HEK293T (cell line): Measurements from ENCODE around the gene SMC1A.

Experiments
- CTCF ChIA-PET: fragments of 350-600 bp; formaldehyde crosslinking; extraction: SDS; loops from one replicate; lab custom pipeline; 2021; ENCODE audit warnings: antibody characterized with exemption, inconsistent platforms; lab: Yijun Ruan, JAX
- POLR2A ChIA-PET: fragments of 350-600 bp; formaldehyde crosslinking; extraction: SDS; loops from one replicate; lab custom pipeline; 2020; ENCODE audit warnings: antibody characterized with exemption, inconsistent platforms; lab: Yijun Ruan, JAX
- DNase-seq: peaks from one replicate; pipeline ENCODE4 v3.0.0; 2012; ENCODE audit warnings: mixed read lengths; ENCODE audit errors: extremely low spot score
- ARNT ChIP-seq: fragments of 450-650 bp; IDR thresholded peaks from 2 replicates; pipeline ENCODE4 v1.6.1; 2017; ENCODE audit warnings: mild to moderate bottlenecking
- BHLHE40 ChIP-seq: fragments of 450-650 bp; IDR thresholded peaks from 2 replicates; pipeline ENCODE4 v1.6.1; 2016; ENCODE audit warnings: mild to moderate bottlenecking, moderate library complexity, borderline replicate concordance
- CTBP1 ChIP-seq: fragments of 450-650 bp; IDR thresholded peaks from 2 replicates; pipeline ENCODE4 v1.6.1; 2016; ENCODE audit warnings: borderline replicate concordance
- ELF4 ChIP-seq: fragments of 450-650 bp; IDR thresholded peaks from 2 replicates; pipeline ENCODE4 v1.6.1; 2017; ENCODE audit warnings: antibody characterized with exemption
- FOXK2 ChIP-seq: fragments of 450-650 bp; IDR thresholded peaks from 2 replicates; pipeline ENCODE4 v1.6.1; 2016; ENCODE audit warnings: mild to moderate bottlenecking
- FOXM1 ChIP-seq: fragments of 450-650 bp; IDR thresholded peaks from 2 replicates; pipeline ENCODE4 v1.6.1; 2017; ENCODE audit warnings: mild to moderate bottlenecking, borderline replicate concordance
- L3MBTL2 ChIP-seq: fragments of 450-650 bp; conservative IDR thresholded peaks from 2 replicates; pipeline ENCODE4 v1.6.1; 2016; ENCODE audit warnings: mild to moderate bottlenecking
- NFRKB ChIP-seq: fragments of 450-650 bp; IDR thresholded peaks from 2 replicates; pipeline ENCODE4 v1.6.1; 2016; ENCODE audit warnings: mild to moderate bottlenecking, moderate library complexity
- SP1 ChIP-seq: fragments of 450-650 bp; IDR thresholded peaks from 2 replicates; pipeline ENCODE4 v1.6.1; 2017
- SUZ12 ChIP-seq: fragments of 450-650 bp; IDR thresholded peaks from 2 replicates; pipeline ENCODE4 v1.6.1; 2016; ENCODE audit warnings: mild to moderate bottlenecking
- TARDBP ChIP-seq: fragments of 450-650 bp; IDR thresholded peaks from 2 replicates; pipeline ENCODE4 v1.6.1; 2016
- ZNF384 ChIP-seq: fragments of 450-650 bp; IDR thresholded peaks from 2 replicates; pipeline ENCODE4 v1.6.1; 2016
- TF ChIP-seq, protein P1 (sequence below): fragments of 450-650 bp; IDR thresholded peaks from 2 replicates; pipeline ENCODE4 v1.6.1; 2016

Gene SMC1A

DNA sequence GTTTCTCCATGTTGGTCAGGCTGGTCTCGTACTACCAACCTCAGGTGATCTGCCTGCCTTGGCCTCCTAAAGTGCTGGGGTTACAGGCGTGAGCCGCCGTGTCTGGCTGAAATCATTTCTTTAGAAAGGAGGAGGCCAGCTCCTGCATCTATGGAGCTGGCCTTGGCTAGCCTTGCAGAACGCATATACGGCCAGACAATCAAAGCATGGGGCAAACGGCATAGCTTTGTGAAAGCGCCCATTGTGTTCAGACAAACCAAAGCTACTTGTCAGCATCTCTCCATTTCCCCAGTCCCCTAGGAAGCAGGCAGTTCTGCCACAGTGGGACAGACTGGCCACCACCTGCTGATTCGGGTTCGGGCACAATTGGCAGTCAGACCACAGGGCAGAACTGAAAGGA lies 92.1 kb downstream of the SMC1A start:
- POLR2A ChIA-PET: interaction anchor here (1.8 kb wide), 1 partner anchor 92 kb away, joined by 8 read pairs; the partner anchor contains the start of genes RIBC1 and SMC1A

GRCh38 chrX:53324803-53325202 lies 97.7 kb downstream of the SMC1A start:
- CTCF ChIA-PET: no interaction called here

More for the DNA sequence above, 92.1 kb downstream of the SMC1A start:
- no peak for TF ChIP-seq BHLHE40
- no peak for TF ChIP-seq CTBP1
- TF ChIP-seq NFRKB: no peak
- TF ChIP-seq SUZ12: no peak
- TF ChIP-seq, protein P1, sequence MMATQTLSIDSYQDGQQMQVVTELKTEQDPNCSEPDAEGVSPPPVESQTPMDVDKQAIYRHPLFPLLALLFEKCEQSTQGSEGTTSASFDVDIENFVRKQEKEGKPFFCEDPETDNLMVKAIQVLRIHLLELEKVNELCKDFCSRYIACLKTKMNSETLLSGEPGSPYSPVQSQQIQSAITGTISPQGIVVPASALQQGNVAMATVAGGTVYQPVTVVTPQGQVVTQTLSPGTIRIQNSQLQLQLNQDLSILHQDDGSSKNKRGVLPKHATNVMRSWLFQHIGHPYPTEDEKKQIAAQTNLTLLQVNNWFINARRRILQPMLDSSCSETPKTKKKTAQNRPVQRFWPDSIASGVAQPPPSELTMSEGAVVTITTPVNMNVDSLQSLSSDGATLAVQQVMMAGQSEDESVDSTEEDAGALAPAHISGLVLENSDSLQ: no peak
- CTCF ChIA-PET: interaction anchor here (0.7 to 1.9 kb wide), 2 partner anchors 11 to 13 kb away, joined by 3 to 16 read pairs; no protein-coding TSS in a partner anchor
- no peak for DNase-seq

More at GRCh38 chrX:53324803-53325202, 97.7 kb downstream of the SMC1A start:
- POLR2A ChIA-PET: no interaction called here
- DNase-seq: no peak
- TF ChIP-seq TARDBP (no peak), SP1 (no peak), CTBP1 (no peak), ZNF384 (no peak), BHLHE40 (no peak), NFRKB (no peak), FOXM1 (no peak), ARNT (no peak), L3MBTL2 (no peak), FOXK2 (no peak), ELF4 (no peak)
- TF ChIP-seq, protein P1: no peak
